ENCODE measurements around the gene ERBB2.

DNA sequence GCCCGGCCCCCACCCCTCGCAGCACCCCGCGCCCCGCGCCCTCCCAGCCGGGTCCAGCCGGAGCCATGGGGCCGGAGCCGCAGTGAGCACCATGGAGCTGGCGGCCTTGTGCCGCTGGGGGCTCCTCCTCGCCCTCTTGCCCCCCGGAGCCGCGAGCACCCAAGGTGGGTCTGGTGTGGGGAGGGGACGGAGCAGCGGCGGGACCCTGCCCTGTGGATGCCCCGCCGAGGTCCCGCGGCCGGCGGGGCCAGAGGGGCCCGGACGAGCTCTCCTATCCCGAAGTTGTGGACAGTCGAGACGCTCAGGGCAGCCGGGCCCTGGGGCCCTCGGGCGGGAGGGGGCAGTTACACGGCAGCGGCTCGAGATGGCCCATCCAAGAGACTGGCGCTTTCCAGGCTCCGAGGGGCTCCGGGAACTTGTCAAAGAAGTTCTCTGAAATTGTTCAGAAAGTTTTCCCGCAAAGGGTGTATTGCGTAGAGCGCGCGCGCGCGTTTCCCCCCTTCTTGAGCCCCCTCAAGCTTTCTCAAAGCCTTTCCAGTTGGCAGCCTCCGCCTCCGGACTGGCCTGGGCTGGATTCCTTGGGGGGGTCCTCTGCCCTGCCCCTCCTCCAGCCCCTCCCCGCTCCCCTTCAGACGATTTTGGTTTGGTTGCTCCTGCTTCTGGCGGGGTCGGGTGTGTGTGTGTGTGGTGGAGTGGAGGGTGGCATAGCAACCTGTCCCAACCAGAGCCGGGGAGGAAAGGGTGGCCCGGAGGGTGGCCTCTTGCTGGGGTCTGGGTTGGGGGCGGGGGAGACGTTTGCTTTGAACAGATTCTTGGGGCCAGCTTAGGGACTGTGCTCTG lies 504 bp downstream of the ERBB2 start:
- TF ChIP-seq CHD2 (IDR thresholded peaks at IDR 0.05; ENCODE audit: low read length) (no peak), NRF1 (IDR thresholded peaks at IDR 0.05; ENCODE audit: low read depth, low read length) (no peak), TAF1 (IDR thresholded peaks at IDR 0.05; ENCODE audit: low read depth, low read length) (no peak), CREB1 (IDR thresholded peaks at IDR 0.05) (no peak)
- TF ChIP-seq, protein P1, sequence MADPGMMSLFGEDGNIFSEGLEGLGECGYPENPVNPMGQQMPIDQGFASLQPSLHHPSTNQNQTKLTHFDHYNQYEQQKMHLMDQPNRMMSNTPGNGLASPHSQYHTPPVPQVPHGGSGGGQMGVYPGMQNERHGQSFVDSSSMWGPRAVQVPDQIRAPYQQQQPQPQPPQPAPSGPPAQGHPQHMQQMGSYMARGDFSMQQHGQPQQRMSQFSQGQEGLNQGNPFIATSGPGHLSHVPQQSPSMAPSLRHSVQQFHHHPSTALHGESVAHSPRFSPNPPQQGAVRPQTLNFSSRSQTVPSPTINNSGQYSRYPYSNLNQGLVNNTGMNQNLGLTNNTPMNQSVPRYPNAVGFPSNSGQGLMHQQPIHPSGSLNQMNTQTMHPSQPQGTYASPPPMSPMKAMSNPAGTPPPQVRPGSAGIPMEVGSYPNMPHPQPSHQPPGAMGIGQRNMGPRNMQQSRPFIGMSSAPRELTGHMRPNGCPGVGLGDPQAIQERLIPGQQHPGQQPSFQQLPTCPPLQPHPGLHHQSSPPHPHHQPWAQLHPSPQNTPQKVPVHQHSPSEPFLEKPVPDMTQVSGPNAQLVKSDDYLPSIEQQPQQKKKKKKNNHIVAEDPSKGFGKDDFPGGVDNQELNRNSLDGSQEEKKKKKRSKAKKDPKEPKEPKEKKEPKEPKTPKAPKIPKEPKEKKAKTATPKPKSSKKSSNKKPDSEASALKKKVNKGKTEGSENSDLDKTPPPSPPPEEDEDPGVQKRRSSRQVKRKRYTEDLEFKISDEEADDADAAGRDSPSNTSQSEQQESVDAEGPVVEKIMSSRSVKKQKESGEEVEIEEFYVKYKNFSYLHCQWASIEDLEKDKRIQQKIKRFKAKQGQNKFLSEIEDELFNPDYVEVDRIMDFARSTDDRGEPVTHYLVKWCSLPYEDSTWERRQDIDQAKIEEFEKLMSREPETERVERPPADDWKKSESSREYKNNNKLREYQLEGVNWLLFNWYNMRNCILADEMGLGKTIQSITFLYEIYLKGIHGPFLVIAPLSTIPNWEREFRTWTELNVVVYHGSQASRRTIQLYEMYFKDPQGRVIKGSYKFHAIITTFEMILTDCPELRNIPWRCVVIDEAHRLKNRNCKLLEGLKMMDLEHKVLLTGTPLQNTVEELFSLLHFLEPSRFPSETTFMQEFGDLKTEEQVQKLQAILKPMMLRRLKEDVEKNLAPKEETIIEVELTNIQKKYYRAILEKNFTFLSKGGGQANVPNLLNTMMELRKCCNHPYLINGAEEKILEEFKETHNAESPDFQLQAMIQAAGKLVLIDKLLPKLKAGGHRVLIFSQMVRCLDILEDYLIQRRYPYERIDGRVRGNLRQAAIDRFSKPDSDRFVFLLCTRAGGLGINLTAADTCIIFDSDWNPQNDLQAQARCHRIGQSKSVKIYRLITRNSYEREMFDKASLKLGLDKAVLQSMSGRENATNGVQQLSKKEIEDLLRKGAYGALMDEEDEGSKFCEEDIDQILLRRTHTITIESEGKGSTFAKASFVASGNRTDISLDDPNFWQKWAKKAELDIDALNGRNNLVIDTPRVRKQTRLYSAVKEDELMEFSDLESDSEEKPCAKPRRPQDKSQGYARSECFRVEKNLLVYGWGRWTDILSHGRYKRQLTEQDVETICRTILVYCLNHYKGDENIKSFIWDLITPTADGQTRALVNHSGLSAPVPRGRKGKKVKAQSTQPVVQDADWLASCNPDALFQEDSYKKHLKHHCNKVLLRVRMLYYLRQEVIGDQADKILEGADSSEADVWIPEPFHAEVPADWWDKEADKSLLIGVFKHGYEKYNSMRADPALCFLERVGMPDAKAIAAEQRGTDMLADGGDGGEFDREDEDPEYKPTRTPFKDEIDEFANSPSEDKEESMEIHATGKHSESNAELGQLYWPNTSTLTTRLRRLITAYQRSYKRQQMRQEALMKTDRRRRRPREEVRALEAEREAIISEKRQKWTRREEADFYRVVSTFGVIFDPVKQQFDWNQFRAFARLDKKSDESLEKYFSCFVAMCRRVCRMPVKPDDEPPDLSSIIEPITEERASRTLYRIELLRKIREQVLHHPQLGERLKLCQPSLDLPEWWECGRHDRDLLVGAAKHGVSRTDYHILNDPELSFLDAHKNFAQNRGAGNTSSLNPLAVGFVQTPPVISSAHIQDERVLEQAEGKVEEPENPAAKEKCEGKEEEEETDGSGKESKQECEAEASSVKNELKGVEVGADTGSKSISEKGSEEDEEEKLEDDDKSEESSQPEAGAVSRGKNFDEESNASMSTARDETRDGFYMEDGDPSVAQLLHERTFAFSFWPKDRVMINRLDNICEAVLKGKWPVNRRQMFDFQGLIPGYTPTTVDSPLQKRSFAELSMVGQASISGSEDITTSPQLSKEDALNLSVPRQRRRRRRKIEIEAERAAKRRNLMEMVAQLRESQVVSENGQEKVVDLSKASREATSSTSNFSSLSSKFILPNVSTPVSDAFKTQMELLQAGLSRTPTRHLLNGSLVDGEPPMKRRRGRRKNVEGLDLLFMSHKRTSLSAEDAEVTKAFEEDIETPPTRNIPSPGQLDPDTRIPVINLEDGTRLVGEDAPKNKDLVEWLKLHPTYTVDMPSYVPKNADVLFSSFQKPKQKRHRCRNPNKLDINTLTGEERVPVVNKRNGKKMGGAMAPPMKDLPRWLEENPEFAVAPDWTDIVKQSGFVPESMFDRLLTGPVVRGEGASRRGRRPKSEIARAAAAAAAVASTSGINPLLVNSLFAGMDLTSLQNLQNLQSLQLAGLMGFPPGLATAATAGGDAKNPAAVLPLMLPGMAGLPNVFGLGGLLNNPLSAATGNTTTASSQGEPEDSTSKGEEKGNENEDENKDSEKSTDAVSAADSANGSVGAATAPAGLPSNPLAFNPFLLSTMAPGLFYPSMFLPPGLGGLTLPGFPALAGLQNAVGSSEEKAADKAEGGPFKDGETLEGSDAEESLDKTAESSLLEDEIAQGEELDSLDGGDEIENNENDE (IDR thresholded peaks at IDR 0.05; ENCODE audit: insufficient replicate concordance, low read length) = no peak
- TF ChIP-seq, protein P2, sequence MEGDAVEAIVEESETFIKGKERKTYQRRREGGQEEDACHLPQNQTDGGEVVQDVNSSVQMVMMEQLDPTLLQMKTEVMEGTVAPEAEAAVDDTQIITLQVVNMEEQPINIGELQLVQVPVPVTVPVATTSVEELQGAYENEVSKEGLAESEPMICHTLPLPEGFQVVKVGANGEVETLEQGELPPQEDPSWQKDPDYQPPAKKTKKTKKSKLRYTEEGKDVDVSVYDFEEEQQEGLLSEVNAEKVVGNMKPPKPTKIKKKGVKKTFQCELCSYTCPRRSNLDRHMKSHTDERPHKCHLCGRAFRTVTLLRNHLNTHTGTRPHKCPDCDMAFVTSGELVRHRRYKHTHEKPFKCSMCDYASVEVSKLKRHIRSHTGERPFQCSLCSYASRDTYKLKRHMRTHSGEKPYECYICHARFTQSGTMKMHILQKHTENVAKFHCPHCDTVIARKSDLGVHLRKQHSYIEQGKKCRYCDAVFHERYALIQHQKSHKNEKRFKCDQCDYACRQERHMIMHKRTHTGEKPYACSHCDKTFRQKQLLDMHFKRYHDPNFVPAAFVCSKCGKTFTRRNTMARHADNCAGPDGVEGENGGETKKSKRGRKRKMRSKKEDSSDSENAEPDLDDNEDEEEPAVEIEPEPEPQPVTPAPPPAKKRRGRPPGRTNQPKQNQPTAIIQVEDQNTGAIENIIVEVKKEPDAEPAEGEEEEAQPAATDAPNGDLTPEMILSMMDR (IDR thresholded peaks at IDR 0.05; ENCODE audit: control extremely low read depth in 1 of 3, insufficient read depth in 1 of 3, low read depth in 1 of 3, low read length in 3 of 3) = no peak
- TF ChIP-seq, protein P3, sequence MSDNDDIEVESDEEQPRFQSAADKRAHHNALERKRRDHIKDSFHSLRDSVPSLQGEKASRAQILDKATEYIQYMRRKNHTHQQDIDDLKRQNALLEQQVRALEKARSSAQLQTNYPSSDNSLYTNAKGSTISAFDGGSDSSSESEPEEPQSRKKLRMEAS (IDR thresholded peaks at IDR 0.05) = no peak
